Right forelimb (tissue), 1 donor: ENCODE results near the gene WNK1.
"Not testable (repeated sequence)": the region's sequence is repeated elsewhere in the genome, so short reads cannot be mapped to it uniquely, and the experiment has no call there.

ENCODE experiments used
- DNase-seq: peaks from one replicate; pipeline ENCODE4 v3.0.0-alpha.2; 2018

WNK1 gene

DNA sequence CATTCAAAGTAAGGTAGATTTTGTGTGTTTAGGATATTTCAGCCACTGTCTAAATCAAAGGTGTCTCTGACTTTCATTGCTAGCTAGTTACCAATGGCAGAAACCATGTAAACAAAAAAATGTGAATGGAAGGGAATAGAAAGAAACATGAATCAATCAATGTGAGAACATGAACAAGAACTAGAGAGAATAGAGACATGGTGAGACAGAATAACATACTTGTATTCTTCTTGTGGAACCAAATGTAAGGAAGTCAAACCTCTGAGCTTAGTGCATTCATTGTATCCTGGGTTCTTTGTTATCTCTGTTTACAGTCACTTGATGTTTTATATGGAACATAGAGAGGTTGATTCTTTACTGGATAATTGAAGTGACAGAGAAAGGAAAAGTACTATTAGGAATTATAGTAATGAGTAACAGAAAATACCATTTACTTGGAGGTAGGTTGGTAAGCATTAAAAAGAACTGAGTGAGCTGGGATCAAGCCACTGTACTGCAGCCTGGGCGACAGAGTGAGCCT lies 2.6 kb upstream of the WNK1 start:
- DNase-seq: no peak

DNA sequence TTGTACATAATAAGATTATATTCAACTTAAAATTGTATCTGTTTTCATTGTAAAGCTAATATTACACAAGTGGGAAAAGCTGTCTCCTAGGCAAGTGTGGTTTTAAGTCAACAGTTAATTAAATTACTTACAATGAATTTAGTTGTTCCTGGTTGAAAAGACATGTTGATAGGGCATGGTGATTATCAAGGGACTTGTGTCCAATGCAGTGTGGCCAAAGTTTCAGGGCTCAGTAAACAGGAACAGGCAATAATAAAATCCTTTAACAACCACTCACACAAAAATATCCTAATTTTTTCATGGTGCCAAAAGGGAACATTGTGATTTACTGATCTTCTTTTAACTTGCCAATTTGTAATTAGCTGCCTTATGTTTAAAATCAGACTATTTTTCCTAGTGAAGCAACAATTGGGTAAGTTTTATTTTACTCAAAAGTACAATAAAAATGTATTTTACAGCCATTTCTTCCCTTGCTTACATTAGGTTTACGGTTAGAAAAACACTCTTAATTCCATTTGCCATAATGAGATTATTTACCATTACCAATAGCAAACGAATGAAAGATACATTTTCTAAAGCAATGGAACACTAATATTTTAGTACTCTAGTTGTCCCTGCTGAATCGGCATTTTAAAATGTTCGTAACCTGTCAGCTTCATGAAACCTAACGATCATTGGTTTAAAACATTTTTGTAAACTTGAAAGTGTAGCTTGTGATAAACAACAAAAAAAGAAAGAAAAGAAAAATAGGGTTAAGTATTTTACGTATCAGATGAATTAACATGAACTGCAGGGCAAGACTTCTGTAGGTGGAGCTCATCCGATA lies 1.8 kb upstream of the WNK1 start:
- DNase-seq: no peak

DNA sequence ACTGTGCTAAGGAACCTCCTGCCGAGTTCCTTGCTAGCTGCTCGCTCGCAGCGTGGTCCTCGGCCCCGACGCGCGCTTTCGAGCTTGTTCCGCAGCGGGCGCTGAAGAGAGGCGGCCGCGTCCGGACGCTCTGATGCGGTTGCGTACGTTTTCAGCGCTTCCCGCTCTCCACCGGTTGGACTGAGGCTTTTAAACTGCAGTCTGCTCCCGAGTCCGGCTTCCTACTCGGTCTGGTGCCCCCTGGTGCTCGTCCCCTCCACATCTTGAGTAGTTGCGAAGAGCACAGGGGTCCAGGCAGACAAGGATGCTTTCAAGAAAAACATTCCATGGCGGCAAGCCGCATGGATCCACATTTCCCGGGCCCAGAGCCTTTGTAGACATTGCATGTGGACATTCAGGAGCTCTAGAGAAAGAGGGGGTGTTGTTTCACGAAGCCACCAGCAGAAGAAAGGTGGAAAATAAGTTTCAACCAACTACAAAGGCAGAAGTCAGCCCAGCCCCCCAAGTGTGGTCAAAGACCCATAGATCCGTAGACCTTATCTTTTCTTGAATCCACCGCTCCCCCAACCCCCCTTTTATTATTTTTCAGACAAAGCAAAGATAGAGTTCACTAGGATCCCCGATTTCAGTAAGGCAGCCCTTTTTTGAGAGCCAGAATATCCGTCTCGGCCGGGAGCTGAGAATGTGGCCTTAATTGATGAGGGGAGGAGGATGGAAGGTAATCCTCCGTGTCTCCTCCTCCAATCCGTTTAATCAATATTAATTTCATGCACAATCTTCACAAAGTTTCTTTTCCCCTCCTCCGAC lies 984 bp upstream of the WNK1 start:
- peak; percentile 95 for DNase-seq

DNA sequence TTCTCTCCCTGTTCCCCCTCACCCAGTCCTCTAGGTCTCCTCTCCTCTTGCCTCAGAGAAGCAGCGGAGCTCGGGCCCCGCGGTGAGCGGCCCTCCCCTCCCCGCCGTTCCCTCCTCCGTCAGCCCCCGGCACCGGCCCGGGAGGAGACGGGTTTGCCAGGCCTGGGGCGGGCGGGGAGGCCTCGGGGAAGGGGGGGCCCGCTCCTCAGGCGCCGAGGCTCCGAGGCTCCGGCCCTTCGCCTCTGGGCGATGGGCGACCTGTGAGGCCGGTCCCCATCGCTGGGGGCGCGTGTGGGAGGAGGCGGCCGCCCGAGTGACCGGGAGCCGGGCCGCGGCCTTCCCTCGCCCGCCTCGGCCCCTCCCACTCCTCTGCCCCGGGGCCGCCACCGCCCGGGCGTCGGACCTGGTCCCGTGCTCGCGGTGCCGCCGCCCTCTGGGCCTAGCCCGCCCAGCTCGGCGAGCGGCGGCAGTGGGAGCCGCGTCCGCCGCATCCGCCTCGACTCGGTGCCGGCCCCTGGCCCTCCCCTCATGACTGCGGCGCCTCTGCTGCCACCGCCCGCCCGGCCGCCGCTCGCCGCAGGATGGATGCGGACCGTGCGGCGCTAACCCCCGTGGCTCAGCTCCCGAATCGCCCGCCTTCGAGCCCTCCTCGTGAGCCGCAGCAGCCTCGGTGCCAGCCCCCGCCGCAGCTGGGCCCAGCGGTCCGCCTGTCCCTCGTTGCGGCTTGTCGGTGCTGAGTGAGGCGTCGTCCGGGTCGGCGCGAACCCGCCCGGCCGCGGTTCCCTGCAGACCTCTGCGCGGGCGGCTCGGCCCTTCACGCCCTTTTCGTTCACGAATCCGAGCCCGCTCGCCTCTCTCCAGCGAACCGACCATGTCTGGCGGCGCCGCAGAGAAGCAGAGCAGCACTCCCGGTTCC lies 574 bp downstream of the WNK1 start:
- peak; percentile 79 for DNase-seq

DNA sequence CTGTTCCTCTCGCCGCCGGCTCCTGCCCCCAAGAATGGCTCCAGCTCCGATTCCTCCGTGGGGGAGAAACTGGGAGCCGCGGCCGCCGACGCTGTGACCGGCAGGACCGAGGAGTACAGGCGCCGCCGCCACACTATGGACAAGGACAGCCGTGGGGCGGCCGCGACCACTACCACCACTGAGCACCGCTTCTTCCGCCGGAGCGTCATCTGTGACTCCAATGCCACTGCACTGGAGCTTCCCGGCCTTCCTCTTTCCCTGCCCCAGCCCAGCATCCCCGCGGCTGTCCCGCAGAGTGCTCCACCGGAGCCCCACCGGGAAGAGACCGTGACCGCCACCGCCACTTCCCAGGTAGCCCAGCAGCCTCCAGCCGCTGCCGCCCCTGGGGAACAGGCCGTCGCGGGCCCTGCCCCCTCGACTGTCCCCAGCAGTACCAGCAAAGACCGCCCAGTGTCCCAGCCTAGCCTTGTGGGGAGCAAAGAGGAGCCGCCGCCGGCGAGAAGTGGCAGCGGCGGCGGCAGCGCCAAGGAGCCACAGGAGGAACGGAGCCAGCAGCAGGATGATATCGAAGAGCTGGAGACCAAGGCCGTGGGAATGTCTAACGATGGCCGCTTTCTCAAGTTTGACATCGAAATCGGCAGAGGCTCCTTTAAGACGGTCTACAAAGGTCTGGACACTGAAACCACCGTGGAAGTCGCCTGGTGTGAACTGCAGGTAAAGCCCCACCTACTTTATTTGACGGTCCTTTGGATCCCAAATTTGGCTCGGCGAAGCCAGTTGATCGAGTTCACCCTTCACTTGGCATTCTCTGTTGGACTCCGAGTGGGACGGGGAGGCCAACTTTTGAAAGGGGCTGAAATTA lies 1.5 kb downstream of the WNK1 start:
- DNase-seq: peak; percentile 61

DNA sequence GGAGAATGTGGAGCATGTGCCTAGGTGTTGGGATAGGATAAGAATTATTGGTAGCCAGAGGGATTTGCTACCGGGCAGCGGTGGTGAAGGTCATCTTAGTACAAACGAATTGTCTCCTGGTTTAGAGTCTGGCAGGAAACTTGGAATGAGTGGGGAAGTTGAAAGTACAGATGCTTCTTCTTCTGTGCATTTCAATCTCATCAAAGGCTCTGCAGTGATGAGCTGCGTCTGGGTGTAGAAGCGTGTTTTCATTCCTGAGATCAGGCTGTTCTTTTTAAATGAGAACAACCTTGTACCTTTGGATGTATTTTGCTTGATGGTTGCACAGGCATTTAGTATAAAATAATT lies 2.1 kb downstream of the WNK1 start:
- no peak for DNase-seq

DNA sequence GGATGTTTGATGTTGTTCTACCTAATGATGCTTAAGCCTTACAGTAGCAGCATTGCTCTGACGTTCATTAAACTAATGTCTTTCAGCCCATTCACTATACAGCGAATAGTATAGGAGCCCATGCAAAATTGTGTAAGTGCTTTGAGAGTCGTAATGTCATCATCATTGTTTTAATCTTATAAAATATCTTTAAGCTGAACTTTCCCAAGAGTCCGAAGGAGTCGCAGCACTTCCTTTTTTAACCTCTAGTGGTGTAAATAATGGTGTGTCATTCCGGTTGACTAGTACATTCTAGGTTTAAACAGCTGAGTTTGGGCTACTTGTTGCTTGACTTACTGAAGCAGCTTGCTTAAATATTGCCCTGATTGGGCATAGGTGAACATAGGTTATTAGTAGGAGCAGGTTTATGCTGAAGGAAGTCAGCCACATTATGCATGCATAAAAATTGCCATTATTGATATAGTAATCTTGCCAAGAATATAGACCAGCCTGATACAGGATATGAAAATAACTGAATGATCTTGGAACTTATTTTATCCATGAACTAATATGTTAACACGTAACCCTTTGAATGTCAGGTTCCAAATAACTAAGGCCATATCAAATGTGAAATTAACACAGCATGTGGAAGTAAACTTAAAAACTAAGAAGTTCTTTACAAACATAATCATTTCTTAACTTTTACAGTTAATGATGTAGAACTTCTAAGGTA lies 2.6 kb downstream of the WNK1 start:
- no peak for DNase-seq

DNA sequence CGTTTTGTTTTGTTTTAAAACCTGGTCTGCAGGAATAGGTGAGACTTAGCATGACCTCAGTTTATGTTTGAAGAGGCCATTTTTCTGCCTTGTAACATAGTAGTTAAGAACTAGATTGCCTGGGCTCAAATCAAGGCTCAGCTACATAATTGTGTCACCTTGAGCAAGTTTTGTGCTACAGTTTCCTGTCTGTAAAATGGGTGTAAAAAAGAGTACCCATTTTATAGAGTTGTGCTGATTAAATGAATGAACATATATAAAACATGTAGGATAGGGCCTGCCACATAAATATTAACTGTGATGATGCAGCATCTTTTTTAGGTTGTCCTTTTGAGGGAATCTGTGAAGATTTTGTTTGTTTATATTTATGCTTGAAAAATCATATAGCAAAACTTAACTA lies 7.2 kb downstream of the WNK1 start:
- DNase-seq: no peak

DNA sequence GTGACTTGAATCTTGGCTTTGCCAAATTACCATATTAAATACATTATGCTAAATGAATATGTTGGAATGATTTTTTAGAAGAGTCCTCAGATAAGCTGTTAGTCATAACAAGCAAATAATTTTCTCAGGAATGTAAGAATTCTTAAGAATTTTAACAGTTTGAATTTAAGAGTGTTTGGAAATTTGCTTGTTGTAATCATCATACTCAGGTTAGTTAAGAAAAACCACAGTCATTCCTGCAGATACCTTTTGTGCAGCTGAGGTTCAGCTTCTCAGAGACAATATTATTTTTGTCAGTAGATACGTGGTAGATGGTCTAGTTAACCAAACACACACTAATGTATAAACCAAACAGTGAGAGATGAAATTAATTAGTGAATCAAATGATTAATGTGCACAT lies 8.9 kb downstream of the WNK1 start:
- no peak for DNase-seq

DNA sequence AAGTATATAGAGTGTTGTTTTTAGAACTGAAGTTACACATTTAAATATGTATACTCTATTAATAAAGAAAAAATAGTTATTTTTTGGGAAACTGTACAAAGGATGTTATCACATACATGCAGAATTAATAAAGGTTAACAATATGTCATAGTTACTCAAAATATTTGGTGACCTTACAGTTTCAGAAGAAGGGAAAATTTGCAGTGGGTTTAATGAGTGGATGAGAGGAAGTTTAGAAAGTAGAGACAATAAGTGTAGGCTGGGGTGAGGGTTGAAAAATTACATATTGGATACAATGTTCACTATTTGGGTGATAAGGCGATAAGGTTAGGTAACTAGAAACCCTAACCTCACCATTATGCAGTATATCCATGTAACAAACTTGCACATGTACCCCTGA lies 13.5 kb downstream of the WNK1 start:
- no peak for DNase-seq

DNA sequence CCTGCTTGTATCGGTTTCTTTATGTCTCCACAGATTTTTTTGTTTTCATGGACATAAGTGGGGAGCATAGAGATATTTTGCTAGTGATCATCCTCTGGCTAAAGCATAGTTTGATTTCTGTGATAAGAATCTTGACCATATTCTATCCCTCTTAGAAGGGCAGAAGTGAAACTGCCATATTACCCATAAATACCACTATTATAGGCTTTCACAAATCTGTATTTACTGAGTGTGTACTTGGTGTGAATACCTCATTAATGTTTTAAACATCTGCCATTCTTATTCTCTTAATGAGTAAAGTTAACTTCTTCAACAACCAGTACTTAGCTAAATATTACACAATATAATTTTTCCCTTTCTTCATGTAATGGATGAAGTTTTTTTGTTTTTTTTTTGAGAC lies 16.1 kb downstream of the WNK1 start:
- DNase-seq: no peak

DNA sequence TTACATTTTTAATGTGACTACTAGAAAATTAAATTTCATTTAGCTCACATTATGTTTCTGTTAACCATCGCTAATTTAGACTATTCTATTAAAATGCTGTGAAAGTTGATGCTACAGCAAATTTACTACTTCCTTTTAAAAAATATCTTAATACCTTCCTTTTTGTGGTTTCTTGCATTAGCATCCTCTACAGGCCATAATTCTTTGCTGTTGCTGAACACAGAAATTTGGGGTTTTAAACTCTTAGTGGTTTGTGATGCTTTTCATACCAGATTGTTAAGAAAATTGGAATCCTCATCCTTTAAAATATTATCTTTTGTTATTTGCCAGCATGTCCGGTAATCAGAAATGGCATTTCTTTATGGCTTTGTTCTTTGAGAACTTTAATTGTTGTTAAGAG lies 18.1 kb downstream of the WNK1 start:
- no peak for DNase-seq

DNA sequence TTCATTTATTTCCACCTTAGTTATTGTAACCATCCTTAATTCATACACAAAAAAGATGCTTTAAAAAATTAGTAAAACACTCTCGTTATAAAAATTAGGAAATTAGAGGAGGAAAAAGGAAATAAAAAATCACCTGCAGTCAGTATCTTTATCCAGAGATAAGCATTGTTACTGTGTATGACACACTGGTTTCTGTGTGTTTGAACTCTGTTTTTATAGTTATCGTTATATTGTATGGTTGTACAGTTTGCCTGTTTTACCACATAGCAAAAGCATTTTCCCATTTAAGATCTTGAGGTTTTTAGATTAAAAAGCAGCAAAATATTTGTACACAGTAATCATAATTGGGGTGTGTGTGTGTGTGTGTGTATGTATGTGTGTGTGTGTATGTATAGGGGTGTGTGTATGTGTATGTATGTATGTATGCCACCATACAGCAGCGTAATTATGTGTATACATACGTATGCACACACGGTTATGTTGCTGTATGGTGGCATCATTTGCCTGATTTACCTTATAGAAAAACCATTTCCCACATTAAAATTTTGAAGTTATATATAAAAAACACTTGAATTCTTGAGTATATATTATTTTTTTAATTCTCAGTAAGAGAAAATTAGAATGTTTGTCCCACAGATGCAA lies 19.8 kb downstream of the WNK1 start:
- no peak for DNase-seq

DNA sequence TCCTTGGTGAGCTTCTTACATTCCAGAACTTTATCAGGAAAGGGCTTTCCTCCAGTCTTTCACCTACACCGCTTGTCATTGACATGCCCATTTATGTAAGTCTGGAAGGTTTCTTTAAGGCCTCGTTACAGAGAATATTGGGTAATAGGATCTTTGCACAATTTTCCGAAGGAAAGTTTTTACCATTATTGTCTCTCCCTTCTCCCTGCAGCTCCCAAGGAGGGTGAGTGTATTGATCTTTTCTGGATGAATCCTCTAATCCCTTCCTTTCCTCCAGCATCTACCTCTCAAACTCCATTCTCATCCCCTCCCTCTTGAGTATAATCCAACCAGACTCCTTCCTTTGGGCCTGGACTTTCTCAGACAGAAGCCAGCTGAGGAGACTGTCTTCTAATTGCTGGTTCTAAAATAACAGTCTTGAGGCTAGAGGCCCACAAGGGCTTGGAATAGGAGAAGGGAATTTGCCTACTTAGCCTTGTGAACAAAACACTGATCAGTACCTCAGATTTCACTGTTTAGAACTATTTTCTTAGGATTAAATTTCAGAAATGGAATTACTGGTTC lies 21.8 kb downstream of the WNK1 start:
- DNase-seq: no peak

DNA sequence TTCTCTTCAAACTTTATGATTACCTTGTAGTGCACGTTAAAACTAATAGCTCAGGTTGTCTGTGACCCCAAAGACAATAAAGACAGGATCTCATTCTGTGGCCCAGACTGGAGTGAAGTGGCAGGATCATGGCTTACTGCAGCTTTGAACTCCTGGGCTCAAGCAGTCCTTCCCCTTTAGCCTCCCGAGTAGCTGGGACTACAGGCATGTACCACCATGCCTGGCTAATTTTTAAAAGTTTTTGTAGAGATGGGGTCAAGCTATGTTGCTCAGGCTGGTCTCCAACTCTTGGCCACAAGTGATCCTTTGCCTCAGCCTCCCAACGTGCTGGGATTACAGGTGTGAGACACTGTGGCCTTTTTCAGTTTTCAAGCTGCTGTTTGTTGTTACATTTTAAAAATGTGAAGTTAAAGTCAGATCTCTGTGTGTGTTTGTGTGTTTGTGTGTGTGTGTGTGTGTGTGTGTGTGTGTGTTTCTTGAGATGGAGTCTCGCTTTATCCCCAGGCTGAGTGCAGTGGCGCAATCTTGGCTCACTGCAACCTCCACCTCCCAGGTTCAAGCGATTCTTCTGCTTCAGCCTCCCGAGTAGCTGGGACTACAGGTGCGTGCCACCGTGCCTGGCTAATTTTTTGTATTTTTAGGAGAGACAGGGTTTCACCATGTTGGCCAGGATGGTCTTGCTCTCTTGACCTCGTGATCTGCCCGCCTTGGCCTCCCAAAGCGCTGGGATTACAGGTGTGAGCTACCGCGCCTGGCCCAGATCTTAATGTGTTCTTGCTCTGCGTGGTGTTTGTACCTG lies 23.8 kb downstream of the WNK1 start:
- not testable (repeated sequence) for DNase-seq

DNA sequence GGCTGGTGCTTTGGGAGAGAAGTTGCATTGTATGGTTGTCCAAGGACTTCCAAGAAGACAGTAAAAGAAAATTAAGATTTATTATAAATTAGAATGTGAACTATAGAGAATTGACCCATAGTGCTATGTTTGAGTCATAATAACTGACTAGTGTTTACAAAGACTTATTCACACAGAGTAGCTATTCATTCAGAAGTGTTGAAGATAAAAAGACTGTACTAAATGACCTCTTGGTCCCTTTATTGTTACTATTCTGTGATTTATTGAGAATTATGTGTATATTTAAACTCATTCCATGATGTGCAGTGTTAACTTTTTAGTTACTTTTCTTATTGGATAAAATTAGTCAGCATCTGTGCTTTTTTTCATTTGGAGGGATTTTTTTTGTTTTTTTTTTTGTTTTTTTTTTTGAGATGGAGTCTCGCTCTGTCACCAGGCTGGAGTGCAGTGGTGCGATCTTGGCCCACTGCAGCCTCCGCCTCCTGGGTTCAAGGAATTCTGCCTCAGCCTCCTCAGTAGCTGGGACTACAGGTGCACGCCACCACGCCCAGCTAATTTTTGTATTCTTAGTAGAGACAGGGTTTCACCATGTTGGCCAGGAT lies 24.5 kb downstream of the WNK1 start:
- DNase-seq: not testable (repeated sequence)

DNA sequence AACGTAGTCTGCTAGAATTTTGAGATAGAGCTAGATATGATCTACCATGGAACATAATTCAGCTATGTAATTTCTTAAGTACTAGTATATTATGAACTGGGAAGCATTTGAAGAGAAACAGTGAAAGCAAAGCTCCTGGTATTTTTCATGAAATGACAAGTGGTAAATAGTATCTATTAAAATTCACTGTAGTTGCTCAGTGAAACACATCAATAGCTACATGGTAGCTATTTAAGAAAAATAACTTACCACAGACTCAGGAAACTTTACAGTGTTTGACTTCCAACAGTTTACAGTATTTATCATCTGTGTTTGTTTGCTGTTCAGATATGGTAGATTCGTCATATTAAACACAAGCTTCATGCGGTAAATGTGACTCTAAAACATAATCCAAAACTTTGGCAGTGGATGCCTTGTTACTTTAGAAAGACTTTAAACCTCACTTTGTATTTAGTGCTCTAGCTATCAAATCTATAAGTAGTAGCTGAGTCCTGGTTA lies 25.2 kb downstream of the WNK1 start:
- DNase-seq: no peak

DNA sequence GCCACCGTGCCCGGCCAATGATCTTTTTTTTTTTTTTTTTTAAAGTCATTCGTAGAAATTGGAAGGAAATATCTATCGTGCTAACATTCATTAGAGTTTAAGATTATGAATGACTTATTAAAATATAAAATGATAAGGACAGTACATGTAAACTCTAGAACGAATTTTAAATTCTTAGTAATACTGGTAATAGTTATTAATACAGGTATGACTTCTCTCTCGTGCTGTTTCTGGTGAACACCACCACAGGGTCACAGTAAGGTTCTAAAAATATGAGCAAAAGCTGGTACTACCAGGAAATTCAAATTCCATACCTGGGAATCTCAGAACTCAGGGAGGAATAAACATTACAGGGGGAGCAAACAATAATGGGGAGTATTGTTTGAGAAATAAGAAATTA lies 26.2 kb downstream of the WNK1 start:
- DNase-seq: no peak
